Measurements from ENCODE around the gene CENPC. TPM values are rescaled to one million over a fixed set of nuclear protein-coding genes. Genes with fewer than 3 reads are reported as not detected.

CENPC gene
- polyA plus RNA-seq, 1 donor (not counting 4 experiments of a cell fraction or from before 2014, with no cell fraction given): 7.9 TPM

DNA sequence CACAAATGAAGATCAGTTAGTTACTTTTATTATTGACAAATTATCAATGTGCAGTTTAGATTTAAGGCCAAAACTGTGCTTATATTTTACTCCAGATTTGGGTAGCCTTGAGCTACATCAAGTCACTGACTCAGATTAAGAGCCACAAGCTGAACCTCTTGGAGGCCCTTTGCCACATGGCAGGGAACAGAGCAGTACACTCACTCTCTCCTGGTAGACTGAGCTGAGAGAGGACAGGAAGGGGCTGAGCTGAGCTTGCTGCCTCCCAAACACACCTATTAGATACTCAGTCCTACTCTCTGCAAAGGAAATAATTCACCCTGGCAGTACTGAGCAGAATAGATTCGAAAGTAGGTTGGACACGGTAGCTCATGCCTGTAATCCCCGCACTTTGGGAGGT, 21.0 kb upstream of the CENPC start:
- dilution Hi-C loops (cut with MboI; ENCODE audit: extremely low pct_ligation_motif_present, low sequenced_read_pairs): no loop called here
- Histone ChIP-seq H3K36me3 (ENCODE audit: control insufficient read depth in 2 of 2, extremely low read depth in 1 of 2, insufficient read depth in 2 of 2, low read length in 2 of 2) (no peaks in the 10 kb centered on the region), H3K4me1 (ENCODE audit: control insufficient read depth, extremely low read depth, insufficient read depth, low read length) (peaks cover 4% of the 10 kb centered on the region), H3K27ac (ENCODE audit: control insufficient read depth, insufficient read depth, low read length) (no peak overlapping the region), H3K9me1 (ENCODE audit: control insufficient read depth, extremely low read depth, insufficient read depth, low read length) (no peaks in the 10 kb centered on the region), H3K79me2 (ENCODE audit: control insufficient read depth, insufficient read depth, low read length) (no peaks in the 10 kb centered on the region), H3K4me2 (ENCODE audit: control insufficient read depth, extremely low read depth, insufficient read depth, low read depth, low read length) (no peak overlapping the region), H3K4me3 (ENCODE audit: control insufficient read depth in 2 of 3, extremely low read depth in 1 of 3, insufficient read depth in 2 of 3, low read depth in 1 of 3, low read length in 3 of 3) (no peak overlapping the region), H3K9me3 (ENCODE audit: control insufficient read depth, low read depth, low read length) (no peaks in the 10 kb centered on the region), H2AFZ (ENCODE audit: control insufficient read depth, low read length) (no peak overlapping the region), H4K20me1 (ENCODE audit: control insufficient read depth, extremely low read depth, insufficient read depth, low read length) (no peaks in the 10 kb centered on the region), H3K9ac (ENCODE audit: control insufficient read depth, extremely low read depth, insufficient read depth, low read length) (no peak overlapping the region), H3K27me3 (ENCODE audit: control insufficient read depth, extremely low read depth, insufficient read depth, low read length) (no peaks in the 10 kb centered on the region)
- DNase-seq (ENCODE audit: low read depth, low spot score): no peak
- no peak for FAIRE-seq
- no peak for TF ChIP-seq EZH2 (IDR thresholded peaks at IDR 0.05; ENCODE audit: low read length)
- TF ChIP-seq, protein P1, sequence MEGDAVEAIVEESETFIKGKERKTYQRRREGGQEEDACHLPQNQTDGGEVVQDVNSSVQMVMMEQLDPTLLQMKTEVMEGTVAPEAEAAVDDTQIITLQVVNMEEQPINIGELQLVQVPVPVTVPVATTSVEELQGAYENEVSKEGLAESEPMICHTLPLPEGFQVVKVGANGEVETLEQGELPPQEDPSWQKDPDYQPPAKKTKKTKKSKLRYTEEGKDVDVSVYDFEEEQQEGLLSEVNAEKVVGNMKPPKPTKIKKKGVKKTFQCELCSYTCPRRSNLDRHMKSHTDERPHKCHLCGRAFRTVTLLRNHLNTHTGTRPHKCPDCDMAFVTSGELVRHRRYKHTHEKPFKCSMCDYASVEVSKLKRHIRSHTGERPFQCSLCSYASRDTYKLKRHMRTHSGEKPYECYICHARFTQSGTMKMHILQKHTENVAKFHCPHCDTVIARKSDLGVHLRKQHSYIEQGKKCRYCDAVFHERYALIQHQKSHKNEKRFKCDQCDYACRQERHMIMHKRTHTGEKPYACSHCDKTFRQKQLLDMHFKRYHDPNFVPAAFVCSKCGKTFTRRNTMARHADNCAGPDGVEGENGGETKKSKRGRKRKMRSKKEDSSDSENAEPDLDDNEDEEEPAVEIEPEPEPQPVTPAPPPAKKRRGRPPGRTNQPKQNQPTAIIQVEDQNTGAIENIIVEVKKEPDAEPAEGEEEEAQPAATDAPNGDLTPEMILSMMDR (optimal IDR thresholded peaks at IDR 0.05 in 1 of 3, IDR thresholded peaks at IDR 0.05 in 1 of 3, conservative IDR thresholded peaks at IDR 0.05 in 1 of 3; ENCODE audit: extremely low read depth in 1 of 3, insufficient read depth in 2 of 3, low read length in 3 of 3): no peak

DNA sequence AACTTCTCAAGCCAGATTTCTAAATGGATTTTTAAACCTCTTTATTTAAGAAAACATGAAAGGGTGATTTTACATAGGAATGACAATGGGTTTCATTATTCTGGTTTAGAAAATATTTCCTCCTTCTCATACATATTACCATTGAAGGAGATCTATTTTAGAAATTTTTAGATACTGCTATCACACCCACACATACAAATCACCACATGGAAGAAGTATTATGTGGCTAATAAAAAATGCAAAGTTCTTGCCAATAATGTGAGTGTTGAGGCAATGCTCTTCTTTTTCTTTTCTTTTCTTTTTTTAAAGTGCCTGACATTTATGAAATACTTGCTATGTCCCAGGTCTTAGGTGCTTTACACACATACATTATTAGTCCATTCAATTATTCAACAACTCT, 20.0 kb upstream of the CENPC start:
- peaks cover 4% of the 10 kb centered on the region for H3K4me1 ChIP-seq (ENCODE audit: control insufficient read depth, extremely low read depth, insufficient read depth, low read length)
- no peaks in the 10 kb centered on the region for H3K9me1 ChIP-seq (ENCODE audit: control insufficient read depth, extremely low read depth, insufficient read depth, low read length)
- H4K20me1 ChIP-seq (ENCODE audit: control insufficient read depth, extremely low read depth, insufficient read depth, low read length): no peaks in the 10 kb centered on the region
- dilution Hi-C loops (cut with MboI; ENCODE audit: extremely low pct_ligation_motif_present, low sequenced_read_pairs): no loop called here
- FAIRE-seq: no peak
- no peak overlapping the region for H3K4me3 ChIP-seq (ENCODE audit: control insufficient read depth in 2 of 3, extremely low read depth in 1 of 3, insufficient read depth in 2 of 3, low read depth in 1 of 3, low read length in 3 of 3)
- H3K36me3 ChIP-seq (ENCODE audit: control insufficient read depth in 2 of 2, extremely low read depth in 1 of 2, insufficient read depth in 2 of 2, low read length in 2 of 2): no peaks in the 10 kb centered on the region
- no peak overlapping the region for H3K9ac ChIP-seq (ENCODE audit: control insufficient read depth, extremely low read depth, insufficient read depth, low read length)
- no peak for DNase-seq (ENCODE audit: low read depth, low spot score)
- H3K79me2 ChIP-seq (ENCODE audit: control insufficient read depth, insufficient read depth, low read length): no peaks in the 10 kb centered on the region
- no peaks in the 10 kb centered on the region for H3K27me3 ChIP-seq (ENCODE audit: control insufficient read depth, extremely low read depth, insufficient read depth, low read length)
- TF ChIP-seq, protein P1 (optimal IDR thresholded peaks at IDR 0.05 in 1 of 3, IDR thresholded peaks at IDR 0.05 in 1 of 3, conservative IDR thresholded peaks at IDR 0.05 in 1 of 3; ENCODE audit: extremely low read depth in 1 of 3, insufficient read depth in 2 of 3, low read length in 3 of 3): no peak
- no peak for TF ChIP-seq EZH2 (IDR thresholded peaks at IDR 0.05; ENCODE audit: low read length)
- no peak overlapping the region for H2AFZ ChIP-seq (ENCODE audit: control insufficient read depth, low read length)
- no peak overlapping the region for H3K27ac ChIP-seq (ENCODE audit: control insufficient read depth, insufficient read depth, low read length)
- H3K9me3 ChIP-seq (ENCODE audit: control insufficient read depth, low read depth, low read length): no peaks in the 10 kb centered on the region
- H3K4me2 ChIP-seq (ENCODE audit: control insufficient read depth, extremely low read depth, insufficient read depth, low read depth, low read length): no peak overlapping the region
